ENCODE measurements around the gene CNIH2.
A peak's percentile ranks its signal among the peaks of the same experiment; 100 is the strongest.
"Not testable (repeated sequence)": the region's sequence is repeated elsewhere in the genome, so short reads cannot be mapped to it uniquely, and the experiment has no call there.

The CNIH2 gene

GRCh38 chr11:66292543-66293332, 14.8 kb downstream of the CNIH2 start:
- DNase-seq, result no peak

DNA sequence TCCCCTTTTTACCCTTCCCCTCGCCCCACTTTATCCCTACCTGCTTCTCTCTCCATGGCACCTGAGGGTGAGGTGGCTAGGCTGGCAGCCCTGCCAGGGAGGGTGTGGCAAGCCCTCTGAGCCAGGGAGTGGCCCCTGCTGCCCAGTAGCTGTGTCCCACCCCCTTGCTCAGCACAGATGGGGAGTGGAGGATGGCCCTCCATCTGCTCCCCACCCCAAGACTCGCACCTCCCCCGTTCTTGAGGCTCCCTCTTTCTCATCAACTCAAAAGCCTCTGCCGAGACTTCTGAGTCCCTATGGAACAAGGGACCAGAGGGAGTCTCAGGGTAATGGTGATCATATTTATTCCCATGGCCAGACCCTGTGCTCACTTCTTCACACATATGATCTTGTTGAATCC, 15.4 kb downstream of the CNIH2 start:
- DNase-seq, result no peak

DNA sequence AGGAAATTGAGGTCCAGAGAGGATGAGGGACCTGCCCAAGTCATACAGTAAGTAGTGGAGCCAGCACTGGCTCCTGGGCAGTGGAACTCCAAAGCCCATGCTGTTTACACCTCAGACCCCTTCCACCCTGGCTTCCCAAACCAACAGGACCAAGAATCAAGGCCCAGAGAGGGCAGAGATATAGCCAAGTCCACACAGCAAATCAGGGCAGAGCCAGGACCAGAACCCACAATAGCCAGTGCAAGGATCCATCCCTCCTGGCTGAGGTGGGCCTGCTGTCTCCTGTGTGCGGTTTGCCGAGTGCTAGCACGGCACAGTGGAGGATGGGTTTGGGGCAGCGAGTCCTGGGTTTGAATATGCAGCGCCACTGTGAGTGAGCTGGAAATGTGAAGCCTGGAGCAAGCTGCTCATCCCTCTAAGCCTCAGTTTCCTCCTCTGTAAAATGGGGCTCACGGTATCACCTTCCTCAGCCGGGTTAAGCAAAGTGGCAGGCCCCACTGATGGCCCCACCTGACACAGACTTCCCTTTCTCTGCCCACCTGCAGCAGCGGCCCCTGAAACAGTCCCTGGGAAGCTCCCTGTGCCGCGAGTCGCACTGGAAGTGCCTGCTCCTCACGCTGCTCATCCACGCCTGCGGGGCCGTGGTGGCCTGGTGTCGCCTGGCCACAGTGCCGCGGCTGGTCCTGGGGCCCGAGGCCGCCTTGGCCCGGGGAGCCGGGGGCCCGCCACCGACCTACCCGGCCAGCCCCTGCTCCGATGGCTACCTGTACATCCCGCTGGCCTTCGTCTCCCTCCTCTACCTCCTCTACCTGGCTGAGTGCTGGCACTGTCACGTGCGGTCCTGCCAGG, 16.0 kb downstream of the CNIH2 start:
- DNase-seq, result no peak

GRCh38 chr11:66294626-66295620, 16.9 kb downstream of the CNIH2 start:
- DNase-seq, result no peak

DNA sequence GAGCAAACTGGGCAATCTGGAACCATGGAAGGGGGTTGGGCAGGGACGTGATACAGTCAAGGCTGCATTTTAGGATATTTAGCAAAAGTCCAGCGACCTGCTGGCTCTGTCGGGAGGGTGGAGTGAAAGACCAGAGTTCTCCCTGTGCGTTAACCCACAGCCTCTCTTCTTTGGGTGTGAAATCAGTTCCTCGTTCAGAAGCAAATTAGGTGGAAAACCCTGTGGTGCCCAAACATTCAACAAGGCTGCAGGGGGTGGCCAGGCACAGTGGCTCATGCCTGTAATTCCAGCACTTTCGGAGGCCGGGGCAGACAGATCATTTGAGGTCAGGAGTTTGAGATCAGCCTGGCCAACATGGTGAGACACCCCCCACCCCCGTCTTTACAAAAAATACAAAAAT, 19.6 kb downstream of the CNIH2 start:
- no peak for DNase-seq

GRCh38 chr11:66299186-66299585, 21.2 kb downstream of the CNIH2 start:
- peak; percentile 33 for DNase-seq

DNA sequence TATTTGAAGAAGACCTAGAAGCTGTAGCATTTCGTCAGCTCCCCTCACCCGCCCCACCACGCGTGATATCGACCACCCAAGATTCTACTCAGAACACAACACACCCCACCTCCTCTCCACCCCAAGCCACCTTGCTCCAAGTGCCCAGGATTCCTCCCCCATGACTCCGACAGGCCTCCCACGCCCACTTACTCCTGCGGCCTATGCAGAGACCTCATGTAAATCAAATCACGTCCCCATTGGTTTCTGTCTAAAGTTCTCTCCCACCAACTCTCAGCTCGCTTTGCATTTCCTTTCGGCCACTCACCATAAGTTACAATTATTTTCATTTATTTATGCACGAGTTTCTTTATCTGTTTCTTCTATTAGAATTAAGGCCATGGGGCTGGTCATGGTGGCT, 24.7 kb downstream of the CNIH2 start:
- DNase-seq, result no peak

DNA sequence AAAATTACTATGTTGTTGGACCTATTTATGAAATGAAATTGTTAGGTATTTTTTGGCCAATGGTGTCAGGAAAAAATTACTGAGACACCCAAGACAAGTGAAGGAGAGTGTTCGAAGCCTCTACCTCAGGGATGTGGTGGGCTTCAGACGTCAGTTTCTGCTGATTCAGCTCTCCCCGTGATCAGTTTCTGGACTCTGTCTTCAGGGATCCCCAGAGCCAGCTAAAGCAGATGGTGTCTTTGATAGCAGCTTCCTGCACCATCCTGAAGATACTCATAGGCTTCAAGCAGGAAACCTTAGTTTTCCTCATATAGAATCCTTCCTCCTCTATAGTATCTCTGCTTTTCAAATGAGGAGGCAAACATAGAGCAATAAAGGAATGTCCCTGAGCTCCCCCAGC, 31.5 kb downstream of the CNIH2 start:
- DNase-seq, result no peak

GRCh38 chr11:66310324-66310723, 32.3 kb downstream of the CNIH2 start:
- DNase-seq, result no peak

DNA sequence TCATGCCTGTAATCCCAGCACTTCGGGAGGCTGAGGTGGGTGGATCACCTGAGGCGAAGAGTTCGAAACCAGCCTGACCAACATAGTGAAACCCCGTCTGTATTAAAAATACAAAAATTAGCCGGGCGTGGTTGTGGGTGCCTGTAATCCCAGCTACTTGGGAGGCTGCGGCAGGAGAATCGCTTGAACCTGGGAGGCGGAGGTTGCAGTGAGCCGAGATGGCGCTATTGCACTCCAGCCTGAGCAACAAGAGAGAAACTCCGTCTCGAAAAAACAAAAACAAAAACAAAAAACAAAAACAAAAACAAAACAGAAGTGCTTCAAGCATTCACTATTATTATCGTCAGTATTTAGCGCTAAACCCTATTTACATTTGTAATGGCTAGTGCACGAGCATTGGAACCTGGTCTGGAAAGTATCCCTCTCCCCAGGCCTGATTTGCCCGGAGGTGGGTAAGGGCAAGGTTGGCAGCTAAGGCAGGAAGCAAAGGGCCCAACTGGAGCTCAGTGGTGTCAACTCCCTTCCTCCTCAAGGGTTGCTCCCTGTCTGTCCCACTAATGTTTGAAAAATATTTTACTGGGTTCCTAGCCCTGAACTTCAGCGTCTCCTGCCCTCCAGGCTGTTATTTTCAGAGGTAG, 32.9 kb downstream of the CNIH2 start:
- not testable (repeated sequence) for DNase-seq

DNA sequence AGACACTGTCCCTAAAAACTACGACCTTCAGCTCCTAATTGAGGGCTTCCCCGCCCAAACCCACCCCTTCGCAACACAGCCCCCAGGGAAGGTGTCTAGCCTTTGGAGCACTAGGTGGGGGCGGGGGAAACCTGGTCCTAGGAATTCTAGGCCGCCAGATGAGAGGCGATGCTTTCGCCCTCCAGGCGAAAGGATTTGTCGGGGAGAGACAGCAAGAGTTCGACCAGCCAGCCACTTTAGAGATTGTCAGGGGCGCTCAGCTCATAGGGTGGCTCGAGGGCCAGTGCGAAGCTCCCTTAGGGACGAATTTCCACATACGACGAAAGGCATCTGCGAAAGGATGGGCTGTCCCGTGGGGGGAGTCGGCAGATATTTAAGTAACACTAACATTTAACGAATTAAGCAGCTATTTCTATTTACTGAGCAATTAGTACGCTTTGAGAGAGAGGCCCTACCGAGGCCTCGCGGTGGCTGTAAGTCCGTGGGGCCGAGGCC, 33.5 kb downstream of the CNIH2 start:
- no peak for DNase-seq

DNA sequence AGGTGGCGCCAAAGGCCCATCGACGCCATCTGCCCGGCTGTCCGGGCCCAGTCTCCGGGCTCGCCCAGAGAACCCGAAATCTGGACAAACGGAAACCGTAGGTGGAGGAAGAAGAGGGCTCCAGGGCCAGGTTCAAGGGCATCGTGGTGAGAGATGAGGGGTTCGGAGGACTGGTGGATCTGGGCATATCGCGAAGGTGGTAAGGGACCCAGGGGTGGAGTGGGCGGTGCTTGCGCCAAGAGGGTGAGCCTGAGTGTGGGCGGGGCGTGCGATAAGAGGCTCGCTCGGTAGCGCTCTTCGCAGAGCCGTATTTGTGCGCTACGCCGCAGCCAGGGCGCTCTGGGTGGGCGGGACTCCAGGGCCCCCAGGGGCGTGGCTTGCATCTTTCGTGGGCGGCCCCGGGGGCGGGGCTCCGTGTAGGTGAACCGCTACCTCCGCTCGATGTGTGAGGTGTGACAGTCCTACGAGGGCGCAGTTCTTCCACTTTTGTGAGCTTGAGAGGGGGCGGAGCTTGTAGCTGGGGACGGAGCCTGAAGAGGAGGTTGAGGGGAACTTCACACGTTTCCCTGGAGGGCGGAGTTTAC, 34.1 kb downstream of the CNIH2 start:
- peak; percentile 88 for DNase-seq

GRCh38 chr11:66312549-66313320, 34.8 kb downstream of the CNIH2 start:
- peak; percentile 98 for DNase-seq

DNA sequence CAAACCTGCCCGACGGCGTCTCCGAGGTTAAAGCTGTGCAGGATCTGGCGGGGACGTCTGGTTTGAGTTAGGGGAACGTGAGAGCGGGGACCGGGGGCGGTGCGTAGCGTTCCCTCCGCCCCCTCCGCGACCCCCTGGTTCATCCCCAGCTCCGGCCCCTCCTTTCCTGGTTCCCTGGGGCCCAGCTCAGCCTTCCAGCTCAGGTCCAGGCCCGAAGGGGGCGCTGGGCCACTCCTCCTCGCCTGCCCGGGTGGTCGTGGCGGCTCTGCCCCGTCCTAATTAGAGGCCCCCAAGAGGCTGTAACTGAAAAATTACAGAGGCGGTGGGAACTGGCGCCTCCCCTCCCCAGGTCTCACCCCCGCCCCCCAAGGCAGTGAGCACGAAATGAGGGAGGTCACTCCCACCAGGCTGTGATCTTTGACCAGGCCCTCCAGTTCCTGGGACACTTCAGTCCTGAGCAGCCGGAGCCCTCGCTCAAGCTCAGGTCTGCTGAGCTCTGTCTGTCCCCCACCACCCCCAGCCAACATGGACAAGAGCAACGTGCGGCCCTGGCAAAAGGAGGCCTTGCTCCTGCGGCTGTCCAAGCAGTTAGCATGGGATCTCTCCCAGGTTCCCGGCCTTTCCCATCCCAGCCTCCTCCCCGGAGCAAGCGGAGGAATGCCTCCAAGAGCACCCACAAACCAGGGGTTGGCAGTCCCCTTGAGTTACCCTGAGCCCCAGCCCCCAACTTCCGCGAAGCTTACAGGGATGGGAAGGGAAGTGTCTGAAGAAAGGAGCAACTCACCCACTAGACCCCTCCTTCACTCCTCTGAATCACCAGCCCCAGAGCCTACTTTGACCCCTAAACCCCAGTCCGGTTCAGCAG, 35.6 kb downstream of the CNIH2 start:
- no peak for DNase-seq

GRCh38 chr11:66314186-66314501, 36.2 kb downstream of the CNIH2 start:
- no peak for DNase-seq

- DNase-seq, result no peak
These were observed 36.9 kb downstream of the CNIH2 start for GRCh38 chr11:66314561-66315497.

GRCh38 chr11:66315498-66315885, 37.5 kb downstream of the CNIH2 start:
- no peak for DNase-seq

DNA sequence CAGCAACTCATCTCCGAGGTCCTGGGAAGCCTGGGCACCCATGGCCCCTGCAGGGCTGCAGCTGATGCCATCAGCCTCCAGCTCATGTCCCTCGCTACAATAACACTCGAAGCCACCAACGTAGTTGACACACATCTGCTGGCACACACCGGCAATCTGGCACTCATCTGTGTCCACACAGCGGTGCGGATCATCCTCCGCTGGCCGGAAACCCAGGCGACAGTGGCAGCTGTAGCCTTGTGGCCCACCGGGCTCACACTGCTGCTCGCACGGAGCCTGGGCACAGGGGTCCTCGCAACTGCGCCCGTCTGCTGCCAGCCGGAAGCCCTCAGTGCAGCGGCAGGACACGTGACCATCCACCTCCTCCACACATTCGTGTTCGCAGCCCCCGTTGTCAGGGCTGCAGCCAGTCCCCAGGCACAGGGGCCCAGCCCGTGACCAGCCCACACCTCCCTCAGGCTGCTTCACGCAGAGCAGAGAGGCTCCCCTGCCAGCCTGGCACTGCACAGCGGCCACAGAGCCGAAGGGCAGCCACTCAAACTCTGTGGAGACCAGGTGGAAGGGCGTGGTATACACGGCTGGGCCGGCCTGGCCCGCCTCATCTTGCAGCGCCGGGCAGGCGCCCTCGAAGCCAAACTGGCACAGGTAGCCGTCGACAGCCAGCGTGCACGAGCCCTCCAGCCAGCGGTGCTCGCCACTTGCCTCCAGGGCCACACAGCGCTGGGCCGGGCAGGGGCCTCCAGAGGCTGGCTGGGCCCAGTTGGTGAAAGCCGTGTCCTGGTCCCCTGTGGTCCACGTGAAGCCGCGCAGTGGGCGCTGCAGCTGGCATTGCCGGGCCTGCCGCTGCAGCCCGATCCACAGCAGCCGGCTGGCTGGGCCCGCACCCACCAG, 38.2 kb downstream of the CNIH2 start:
- no peak for DNase-seq
